Hepatocyte (in vitro differentiated cells): ENCODE measurements around the gene WDR33. TPM values are rescaled to one million over a fixed set of nuclear protein-coding genes. Genes with fewer than 3 reads are reported as not detected.

Experiments used
- DNase-seq: peaks from one replicate; pipeline ENCODE4 v3.0.0-alpha.2; 2016; ENCODE audit warnings: low spot score
- H2AFZ ChIP-seq: fragments of 200-600 bp; sonication (generic); 2 replicates; pipeline ENCODE4 v1.6.0; 2016; ENCODE audit warnings: antibody characterized with exemption, mild to moderate bottlenecking
- H3K27ac ChIP-seq: fragments of 200-600 bp; sonication (generic); 2 replicates; pipeline ENCODE4 v1.5.1; 2016; ENCODE audit warnings: mild to moderate bottlenecking
- H3K27me3 ChIP-seq: fragments of 200-600 bp; sonication (generic); 2 replicates; pipeline ENCODE4 v1.6.1; 2016
- H3K36me3 ChIP-seq: fragments of 200-600 bp; sonication (generic); replicated peaks from 2 replicates; pipeline ENCODE4 v1.5.1; 2016; ENCODE audit warnings: low read depth; ENCODE audit not compliant: insufficient read depth
- H3K4me1 ChIP-seq: fragments of 200-600 bp; sonication (generic); 2 replicates; pipeline ENCODE4 v1.5.1; 2016; ENCODE audit warnings: mild to moderate bottlenecking, moderate library complexity; ENCODE audit not compliant: insufficient read depth
- H3K4me2 ChIP-seq: fragments of 200-600 bp; sonication (generic); 2 replicates; pipeline ENCODE4 v1.6.0; 2016
- H3K4me3 ChIP-seq: fragments of 200-600 bp; sonication (generic); 2 replicates; pipeline ENCODE4 v1.5.1; 2016; ENCODE audit warnings: mild to moderate bottlenecking
- H3K79me2 ChIP-seq: fragments of 200-600 bp; sonication (generic); 2 replicates; pipeline ENCODE4 v1.6.0; 2017; ENCODE audit warnings: mild to moderate bottlenecking
- H3K9me2 ChIP-seq: fragments of 200-600 bp; sonication (generic); replicated peaks from 2 replicates; pipeline ENCODE4 v1.6.0; 2017; ENCODE audit warnings: mild to moderate bottlenecking; ENCODE audit not compliant: insufficient read depth
- H3K9me3 ChIP-seq: fragments of 200-600 bp; sonication (generic); 2 replicates; pipeline ENCODE4 v1.5.1; 2016; ENCODE audit warnings: low read depth, mild to moderate bottlenecking
- H4K20me1 ChIP-seq: fragments of 200-600 bp; sonication (generic); 2 replicates; pipeline ENCODE4 v1.6.0; 2016; ENCODE audit warnings: mild to moderate bottlenecking; ENCODE audit not compliant: insufficient read depth, poor library complexity, severe bottlenecking
- CTCF ChIP-seq: fragments of 200-600 bp; sonication (generic); IDR thresholded peaks from 2 replicates; pipeline ENCODE4 v1.5.1; 2016; ENCODE audit warnings: antibody characterized with exemption, mild to moderate bottlenecking; ENCODE audit not compliant: poor library complexity
- EZH2 ChIP-seq: fragments of 200-600 bp; sonication (generic); IDR thresholded peaks from 2 replicates; pipeline ENCODE4 v1.6.1; 2016; ENCODE audit warnings: antibody characterized with exemption, mild to moderate bottlenecking, borderline replicate concordance
- EZH2phosphoT487 ChIP-seq: fragments of 200-600 bp; sonication (generic); IDR thresholded peaks from one replicate; pipeline ENCODE4 v1.6.1; 2018; ENCODE audit warnings: antibody characterized with exemption, mild to moderate bottlenecking, low read depth, moderate library complexity; ENCODE audit not compliant: unreplicated experiment, severe bottlenecking
- WGBS: methylation state at CpG from one replicate; pipeline ENCODE4 v1.1.6; 2016; ENCODE audit warnings: low lambda C conversion rate; ENCODE audit errors: missing lambda C conversion rate; 5-methylcytosine and 5-hydroxymethylcytosine counted together
- polyA plus RNA-seq: library from polyadenylated mRNA; unstranded; fragments of >200 nt; fragmentation: Nextera tagmentation; extraction: Ambion mirVana; gene quantifications from 2 replicates; pipeline ENCODE4 v1.2.1, GENCODE V29; 2016
- total RNA-seq: library from RNA; depleted of rRNA; stranded (reverse); fragments of >200 nt; gene quantifications from 2 replicates; pipeline ENCODE4 v1.2.3, GENCODE V29; 2014

WDR33 gene
- total and polyA plus RNA-seq, 2 experiments from 2014 or later: 43.3 to 47.5 TPM

GRCh38 chr2:127675331-127676261, 135.4 kb downstream of the WDR33 start, which contains the start of gene LIMS2:
Gene LIMS2, minus strand, starts transcription at chr2:127675530. Its CDS starts 506 bp downstream, at chr2:127675024.
- Histone ChIP-seq H3K9me3 (no peaks in the 10 kb centered on the region), H3K36me3 (no peaks in the 10 kb centered on the region), H3K79me2 (no peaks in the 10 kb centered on the region), H3K4me2 (peak within 1 kb of the TSS; percentile 100), H3K4me3 (peak within 1 kb of the TSS; percentile 64), H2AFZ (peak within 1 kb of the TSS; percentile 78), H3K9me2 (no peaks in the 10 kb centered on the region), H3K4me1 (no peaks in the 10 kb centered on the region), H4K20me1 (no peaks in the 10 kb centered on the region), H3K27me3 (peaks cover 38% of the 10 kb centered on the region), H3K27ac (no peak within 1 kb of the TSS)
- DNase-seq: peak; percentile 42
- WGBS: 7% methylated on average over 35 of the region's 56 CpGs
- TF ChIP-seq CTCF: peak; percentile 26
- TF ChIP-seq EZH2phosphoT487: no peak
- TF ChIP-seq EZH2: no peak

GRCh38 chr2:127674241-127675209, 136.4 kb downstream of the WDR33 start:
- Histone ChIP-seq H4K20me1 (no peaks in the 10 kb centered on the region), H3K27me3 (peaks cover 38% of the 10 kb centered on the region), H3K36me3 (no peaks in the 10 kb centered on the region), H3K4me1 (no peaks in the 10 kb centered on the region), H3K27ac (no peak overlapping the region), H3K9me3 (no peaks in the 10 kb centered on the region), H2AFZ (no peak overlapping the region), H3K9me2 (no peaks in the 10 kb centered on the region), H3K4me2 (peak overlapping the region; percentile 100), H3K4me3 (peak overlapping the region; percentile 42), H3K79me2 (no peaks in the 10 kb centered on the region)
- DNase-seq: no peak
- WGBS: 18% methylated on average over 27 of the region's 72 CpGs
- no peak for TF ChIP-seq CTCF
- peak; percentile 59 for TF ChIP-seq EZH2
- TF ChIP-seq EZH2phosphoT487: no peak

- 91% methylated on average over 17 of the region's 17 CpGs for WGBS
- Histone ChIP-seq H3K4me1 (no peaks in the 10 kb centered on the region), H3K9me3 (no peaks in the 10 kb centered on the region), H2AFZ (no peak overlapping the region), H3K4me2 (peak overlapping the region; percentile 100), H3K4me3 (no peak overlapping the region), H4K20me1 (no peaks in the 10 kb centered on the region), H3K27me3 (peaks cover 38% of the 10 kb centered on the region), H3K79me2 (no peaks in the 10 kb centered on the region), H3K36me3 (no peaks in the 10 kb centered on the region), H3K9me2 (no peaks in the 10 kb centered on the region), H3K27ac (no peak overlapping the region)
- DNase-seq: peak; percentile 3
- no peak for TF ChIP-seq EZH2phosphoT487
Observed at GRCh38 chr2:127673291-127674069, 137.5 kb downstream of the WDR33 start.
